Effector memory CD8-positive, alpha-beta T cell (primary cell): ENCODE data around the gene NFATC2.
A peak's percentile ranks its signal among the peaks of the same experiment; 100 is the strongest.

Experiments used
- ATAC-seq: fragments of 150-1000 bp; cut with Tn5 transposase; replicated peaks from 2 replicates; pipeline ENCODE4 v1.10.0; 2021; ENCODE audit warnings: mild to moderate bottlenecking, moderate library complexity
- DNase-seq, 3 experiments: peaks; one replicate each; pipeline ENCODE4 v3.0.0; 2021
- H3K27ac Mint-ChIP-seq, 2 donors: one replicate each; pipeline ENCODE4 v1.8.0; 2022; ENCODE audit warnings: mild to moderate bottlenecking in 2 of 2, mixed read lengths in 2 of 2, moderate library complexity in 2 of 2
- H3K27me3 Mint-ChIP-seq, 2 donors: one replicate each; pipeline ENCODE4 v1.8.0; 2022; ENCODE audit warnings: mixed read lengths in 2 of 2
- H3K36me3 Mint-ChIP-seq: one replicate; pipeline ENCODE4 v1.8.0; 2022; ENCODE audit warnings: mild to moderate bottlenecking, moderate library complexity, mixed read lengths; ENCODE audit not compliant: insufficient read depth
- H3K4me1 Mint-ChIP-seq, 2 donors: one replicate each; pipeline ENCODE4 v1.8.0; 2022; ENCODE audit warnings: low read depth in 2 of 2, mixed read lengths in 2 of 2
- H3K4me3 Mint-ChIP-seq, 2 donors: one replicate each; pipeline ENCODE4 v1.8.0; 2022; ENCODE audit warnings: mild to moderate bottlenecking in 2 of 2, mixed read lengths in 2 of 2, moderate library complexity in 2 of 2
- H3K9me3 Mint-ChIP-seq, 2 donors: one replicate each; pipeline ENCODE4 v1.8.0; 2022; ENCODE audit warnings: mixed read lengths in 2 of 2

The NFATC2 gene

GRCh38 chr20:51562332-51563173 is 20.0 kb upstream of the NFATC2 start:
- ATAC-seq (peak; percentile 54), DNase-seq (no peak)
- peaks cover 28 to 61% of the 10 kb centered on the region in 2 donors for H3K27me3 Mint-ChIP-seq
- H3K27ac Mint-ChIP-seq = no peak overlapping the region
- peaks cover 3% of the 10 kb centered on the region for H3K36me3 Mint-ChIP-seq
- H3K4me3 Mint-ChIP-seq = peak overlapping the region; percentile 59 to 60
- H3K4me1 Mint-ChIP-seq = peaks cover 10 to 14% of the 10 kb centered on the region in 2 donors
- H3K9me3 Mint-ChIP-seq = no peaks in the 10 kb centered on the region

GRCh38 chr20:51562027-51562331 is 19.5 kb upstream of the NFATC2 start:
- Mint-ChIP-seq H3K9me3 (no peaks in the 10 kb centered on the region), H3K27ac (no peak overlapping the region), H3K27me3 (peaks cover 28 to 67% of the 10 kb centered on the region in 2 donors), H3K4me3 (peak overlapping the region; percentile 59 to 60), H3K4me1 (peaks cover 10 to 14% of the 10 kb centered on the region in 2 donors), H3K36me3 (peaks cover 3% of the 10 kb centered on the region)
- DNase-seq (no peak), ATAC-seq (peak; percentile 17)

- Mint-ChIP-seq H3K27ac (no peak overlapping the region), H3K27me3 (peaks cover 28 to 79% of the 10 kb centered on the region in 2 donors), H3K9me3 (no peaks in the 10 kb centered on the region), H3K4me1 (peaks cover 10 to 17% of the 10 kb centered on the region in 2 donors), H3K36me3 (peaks cover 3% of the 10 kb centered on the region), H3K4me3 (peak overlapping the region; percentile 59 to 60)
- no peak for DNase-seq
- no peak for ATAC-seq
These were observed 18.2 kb upstream of the NFATC2 start for GRCh38 chr20:51560550-51561307.

GRCh38 chr20:51560042-51560441 is 17.5 kb upstream of the NFATC2 start:
- no peak overlapping the region for H3K27ac Mint-ChIP-seq
- no peak for DNase-seq
- ATAC-seq = no peak
- H3K4me1 Mint-ChIP-seq = peaks cover 11 to 22% of the 10 kb centered on the region in 2 donors
- H3K27me3 Mint-ChIP-seq = peaks cover 28 to 85% of the 10 kb centered on the region in 2 donors
- H3K36me3 Mint-ChIP-seq = peaks cover 6% of the 10 kb centered on the region
- no peaks in the 10 kb centered on the region for H3K9me3 Mint-ChIP-seq
- no peak overlapping the region for H3K4me3 Mint-ChIP-seq

- peaks cover 5 to 39% of the 10 kb centered on the region in 2 donors for H3K27me3 Mint-ChIP-seq
These were observed 12.1 kb upstream of the NFATC2 start for GRCh38 chr20:51554538-51555165.

GRCh38 chr20:51553897-51554486 is 11.5 kb upstream of the NFATC2 start:
- peak; percentile 55 for ATAC-seq
- H3K9me3 Mint-ChIP-seq = no peaks in the 10 kb centered on the region
- peak overlapping the region; percentile 4 to 87 for H3K27ac Mint-ChIP-seq
- H3K4me3 Mint-ChIP-seq = peak overlapping the region in 1 of 2 donors; percentile 69
- peaks cover 3% of the 10 kb centered on the region for H3K36me3 Mint-ChIP-seq
- peaks cover 0 to 32% of the 10 kb centered on the region in 2 donors for H3K27me3 Mint-ChIP-seq
- H3K4me1 Mint-ChIP-seq = peaks cover 12 to 21% of the 10 kb centered on the region in 2 donors
- no peak for DNase-seq

More at GRCh38 chr20:51554538-51555165, 12.1 kb upstream of the NFATC2 start:
- DNase-seq (peak in 1 of 3 experiments; percentile 49), ATAC-seq (peak; percentile 91)
- Mint-ChIP-seq H3K4me3 (peak overlapping the region; percentile 63 to 69), H3K9me3 (no peaks in the 10 kb centered on the region), H3K27ac (peak overlapping the region; percentile 4 to 87), H3K4me1 (peaks cover 12 to 21% of the 10 kb centered on the region in 2 donors), H3K36me3 (peaks cover 6% of the 10 kb centered on the region)

GRCh38 chr20:51551186-51551585 is 8.7 kb upstream of the NFATC2 start:
- H3K9me3 Mint-ChIP-seq = no peaks in the 10 kb centered on the region
- no peak for ATAC-seq
- H3K4me1 Mint-ChIP-seq = peaks cover 12 to 21% of the 10 kb centered on the region in 2 donors
- H3K27me3 Mint-ChIP-seq = peaks cover 0 to 11% of the 10 kb centered on the region in 2 donors
- no peak overlapping the region for H3K27ac Mint-ChIP-seq
- DNase-seq = no peak
- H3K4me3 Mint-ChIP-seq = no peak overlapping the region
- H3K36me3 Mint-ChIP-seq = peaks cover 3% of the 10 kb centered on the region

GRCh38 chr20:51549474-51549873 is 7.0 kb upstream of the NFATC2 start:
- no peaks in the 10 kb centered on the region for H3K9me3 Mint-ChIP-seq
- no peaks in the 10 kb centered on the region for H3K27me3 Mint-ChIP-seq
- H3K27ac Mint-ChIP-seq = no peak overlapping the region
- H3K36me3 Mint-ChIP-seq = no peaks in the 10 kb centered on the region
- ATAC-seq = no peak
- no peak for DNase-seq
- peaks cover 7 to 8% of the 10 kb centered on the region in 2 donors for H3K4me1 Mint-ChIP-seq
- no peak overlapping the region for H3K4me3 Mint-ChIP-seq

- H3K9me3 Mint-ChIP-seq = no peaks in the 10 kb centered on the region
- H3K36me3 Mint-ChIP-seq = peaks cover 3% of the 10 kb centered on the region
- H3K27me3 Mint-ChIP-seq = no peaks in the 10 kb centered on the region
- ATAC-seq (no peak), DNase-seq (no peak)
- no peak overlapping the region for H3K4me3 Mint-ChIP-seq
- H3K4me1 Mint-ChIP-seq = peaks cover 4% of the 10 kb centered on the region in 2 donors
- no peak overlapping the region for H3K27ac Mint-ChIP-seq
These were observed 5.4 kb upstream of the NFATC2 start for GRCh38 chr20:51547951-51548350.

- Mint-ChIP-seq H3K4me1 (peaks cover 18 to 21% of the 10 kb centered on the region in 2 donors), H3K9me3 (no peaks in the 10 kb centered on the region), H3K4me3 (no peak overlapping the region), H3K27ac (no peak overlapping the region), H3K27me3 (no peaks in the 10 kb centered on the region), H3K36me3 (peaks cover 21% of the 10 kb centered on the region)
- DNase-seq = no peak
- no peak for ATAC-seq
These were observed 3.0 kb upstream of the NFATC2 start for GRCh38 chr20:51545515-51545914.

- ATAC-seq = no peak
- DNase-seq = no peak
- Mint-ChIP-seq H3K36me3 (peaks cover 26% of the 10 kb centered on the region), H3K9me3 (no peaks in the 10 kb centered on the region), H3K27me3 (no peaks in the 10 kb centered on the region), H3K4me1 (peaks cover 31 to 41% of the 10 kb centered on the region in 2 donors), H3K4me3 (peak overlapping the region; percentile 77 to 99), H3K27ac (peak overlapping the region; percentile 77 to 99)
These were observed 886 bp upstream of the NFATC2 start for GRCh38 chr20:51543422-51543788.

GRCh38 chr20:51542033-51542570 is 417 bp downstream of the NFATC2 start:
- peak; percentile 58 to 66 (median 58) for DNase-seq

More at GRCh38 chr20:51542033-51542570, 417 bp downstream of the NFATC2 start:
- peak overlapping the region; percentile 99 to 100 for H3K27ac Mint-ChIP-seq
- H3K36me3 Mint-ChIP-seq = peaks cover 32% of the 10 kb centered on the region
- H3K9me3 Mint-ChIP-seq = no peaks in the 10 kb centered on the region
- no peaks in the 10 kb centered on the region for H3K27me3 Mint-ChIP-seq
- ATAC-seq = peak; percentile 35
- peak overlapping the region; percentile 99 for H3K4me3 Mint-ChIP-seq
- peaks cover 40 to 54% of the 10 kb centered on the region in 2 donors for H3K4me1 Mint-ChIP-seq
